ENCODE data around the gene C17orf100.
"Not testable (repeated sequence)": the region's sequence is repeated elsewhere in the genome, so short reads cannot be mapped to it uniquely, and the experiment has no call there.

The C17orf100 gene

GRCh38 chr17:6688944-6689343 is 37.4 kb downstream of the C17orf100 start:
- no peak for DNase-seq

DNA sequence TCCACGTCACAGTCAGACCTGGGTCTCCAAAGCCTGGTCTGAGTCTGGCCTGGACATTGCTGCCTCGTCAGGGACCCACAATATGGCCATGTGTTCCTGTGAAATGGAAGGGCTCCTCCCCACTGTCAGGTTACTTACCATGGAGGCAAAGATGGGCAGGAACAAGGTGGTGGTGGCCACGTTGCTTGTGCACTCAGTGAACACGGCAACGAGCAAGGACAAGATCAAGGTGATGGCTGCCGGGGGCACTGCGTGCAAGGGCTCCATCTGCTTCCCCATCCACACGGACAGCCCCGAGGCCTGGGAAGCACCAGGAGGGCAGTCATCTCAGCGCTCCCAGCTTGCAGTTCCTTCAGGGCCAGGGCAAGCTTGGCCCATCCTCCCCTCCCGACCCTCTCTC is 39.1 kb downstream of the C17orf100 start:
- DNase-seq, result no peak

DNA sequence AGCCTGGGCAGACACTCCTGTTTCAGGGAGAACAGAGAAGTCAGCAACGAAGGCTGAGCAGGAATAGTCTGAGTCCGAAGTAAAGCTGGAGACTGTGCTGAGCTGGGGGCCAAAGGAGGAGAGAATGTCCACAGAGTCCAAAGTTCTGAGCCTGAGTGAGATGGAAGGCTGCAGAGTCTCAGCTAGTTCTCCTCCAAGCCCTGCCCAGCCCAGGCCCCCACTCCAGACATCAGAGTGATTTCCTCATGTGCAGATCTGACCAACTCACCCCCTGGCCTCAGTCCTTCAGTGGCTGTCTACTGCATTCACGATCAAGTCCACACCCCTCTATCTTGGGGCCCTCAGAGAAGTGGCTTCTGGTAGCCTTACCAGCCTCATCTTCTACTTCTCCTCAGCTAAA is 40.0 kb downstream of the C17orf100 start:
- no peak for DNase-seq

DNA sequence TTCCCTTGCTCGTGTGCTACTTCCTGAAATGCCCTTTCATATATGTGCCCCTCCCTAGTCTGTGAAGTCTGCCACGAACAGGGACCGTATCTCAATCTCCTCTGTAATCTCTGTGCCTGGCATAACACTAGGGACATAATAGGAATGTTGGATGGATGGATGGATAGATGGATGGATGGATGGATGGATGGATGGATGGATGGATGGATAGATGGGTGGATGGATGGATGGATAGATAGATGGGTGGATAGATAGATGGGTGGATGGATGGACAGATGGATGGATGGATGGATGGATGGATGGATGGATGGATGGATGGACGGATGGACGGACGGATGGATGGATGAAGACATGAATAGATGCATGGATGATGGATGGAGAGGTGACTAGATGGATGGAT is 40.4 kb downstream of the C17orf100 start:
- not testable (repeated sequence) for DNase-seq

DNA sequence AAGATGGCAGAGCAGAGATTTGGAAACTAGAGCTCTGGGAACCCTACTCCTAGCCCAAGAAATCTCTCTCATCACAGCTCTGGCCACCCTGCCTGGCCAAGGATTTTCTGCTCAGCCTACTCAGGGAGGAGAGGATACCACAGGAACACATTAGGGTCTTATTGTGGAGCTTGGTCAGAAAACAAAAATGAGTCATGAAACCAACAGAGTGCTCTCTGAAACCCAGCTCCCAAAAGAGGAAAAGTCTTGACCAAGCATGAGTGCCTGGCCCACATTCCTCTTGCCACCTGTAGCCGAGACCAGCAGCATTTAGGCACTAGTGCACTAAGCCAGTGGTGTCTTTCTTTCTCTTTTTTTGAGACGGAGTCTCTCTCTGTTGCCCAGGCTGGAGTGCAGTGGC is 43.5 kb downstream of the C17orf100 start:
- no peak for DNase-seq

GRCh38 chr17:6695565-6695964 is 44.0 kb downstream of the C17orf100 start:
- no peak for DNase-seq

DNA sequence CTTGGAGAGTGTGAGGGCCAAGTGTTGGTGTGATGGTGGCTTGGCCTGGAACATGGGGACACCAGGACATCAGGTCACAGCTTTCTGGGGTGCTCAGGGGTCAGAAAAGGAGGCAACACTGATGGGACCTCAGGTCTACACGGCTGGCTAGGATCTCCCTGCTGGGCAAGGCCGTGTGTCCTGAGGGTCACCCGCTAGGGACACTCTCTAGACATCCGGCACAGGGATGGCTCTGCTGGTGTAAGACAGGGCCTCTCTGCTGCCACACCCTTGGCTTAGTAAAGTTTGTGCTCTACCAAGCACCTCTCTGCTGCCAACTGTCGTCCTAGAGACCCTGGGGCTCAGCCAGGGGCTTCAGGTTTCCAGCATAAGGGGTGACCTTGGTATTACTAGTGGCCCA is 45.3 kb downstream of the C17orf100 start:
- no peak for DNase-seq

- no peak for DNase-seq
Observed at GRCh38 chr17:6698004-6698403, 46.4 kb downstream of the C17orf100 start.

- no peak for DNase-seq
Observed at GRCh38 chr17:6699997-6700947, 48.7 kb downstream of the C17orf100 start.

DNA sequence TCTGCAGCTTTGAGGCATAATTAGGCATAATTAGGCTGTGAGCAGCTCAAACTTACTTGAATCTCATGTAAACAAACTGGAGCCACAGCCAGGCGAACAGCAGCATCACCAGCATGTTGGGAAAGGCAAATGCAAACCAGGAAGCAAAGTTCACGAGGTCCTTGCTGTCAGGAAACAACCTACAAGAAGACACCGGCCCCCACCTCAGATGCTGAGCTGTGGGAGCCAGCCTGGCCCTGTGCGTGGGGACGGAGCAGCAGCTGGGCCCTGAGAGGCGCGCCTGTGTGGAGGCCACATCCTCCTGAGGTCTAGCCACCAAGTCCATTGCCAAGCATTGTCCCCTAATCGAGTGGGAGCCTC is 49.4 kb downstream of the C17orf100 start:
- no peak for DNase-seq

- no peak for DNase-seq
Observed at GRCh38 chr17:6701719-6702118, 50.2 kb downstream of the C17orf100 start.

DNA sequence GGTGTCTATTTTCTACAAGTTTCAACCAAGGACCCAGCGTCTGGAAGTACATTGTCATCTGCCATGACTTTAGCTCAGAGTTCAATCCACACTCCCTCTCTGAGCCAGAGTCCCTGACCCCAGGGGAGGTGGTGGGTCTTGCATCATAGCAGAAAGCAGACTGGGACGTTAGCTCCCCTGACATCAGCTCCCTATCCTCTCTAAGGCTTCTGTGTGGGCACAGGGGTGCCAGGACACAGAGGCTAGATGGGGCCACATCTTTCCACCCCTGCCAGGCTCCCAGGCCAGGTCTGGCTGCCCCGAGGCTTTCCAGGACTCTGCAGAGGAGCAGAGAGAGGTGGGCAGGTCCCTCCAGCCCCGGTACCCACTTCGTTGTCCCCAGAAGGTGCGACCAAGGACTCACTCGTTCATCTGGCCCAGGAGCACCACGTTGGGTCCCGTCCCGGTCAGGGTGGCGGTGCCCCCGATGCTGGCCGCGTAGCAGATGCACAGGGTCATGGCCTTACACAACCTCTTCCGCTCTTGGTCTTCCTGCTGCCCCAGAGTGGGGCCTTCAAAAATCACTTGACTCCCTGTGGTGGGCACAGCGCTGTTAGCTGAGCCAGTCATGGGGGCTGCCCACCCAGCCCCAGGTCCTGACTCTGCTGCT is 51.1 kb downstream of the C17orf100 start:
- no peak for DNase-seq
